MV-4-11 (cell line): ENCODE results near the gene NEDD4.
"Not testable (repeated sequence)": the region's sequence is repeated elsewhere in the genome, so short reads cannot be mapped to it uniquely, and the experiment has no call there.

ENCODE experiments used
- DNase-seq: peaks from one replicate; lab custom pipeline; 2025; lab: John Stamatoyannopoulos, UW

NEDD4 gene

GRCh38 chr15:55958349-55958748 is 35.1 kb downstream of the NEDD4 start:
- DNase-seq, result no peak

GRCh38 chr15:55954862-55955605 is 38.4 kb downstream of the NEDD4 start:
- DNase-seq, result no peak

GRCh38 chr15:55952501-55953274 is 40.7 kb downstream of the NEDD4 start:
- DNase-seq, result not testable (repeated sequence)

GRCh38 chr15:55944606-55945005 is 48.8 kb downstream of the NEDD4 start:
- DNase-seq, result not testable (repeated sequence)

GRCh38 chr15:55942332-55942731 is 51.1 kb downstream of the NEDD4 start:
- peak; percentile 71 for DNase-seq

GRCh38 chr15:55937040-55937439 is 56.4 kb downstream of the NEDD4 start:
- DNase-seq, result peak; percentile 52

- no peak for DNase-seq
Observed at GRCh38 chr15:55928955-55929354, 64.5 kb downstream of the NEDD4 start.

GRCh38 chr15:55921744-55922143 is 71.7 kb downstream of the NEDD4 start:
- no peak for DNase-seq

- peak; percentile 9 for DNase-seq
Observed at GRCh38 chr15:55917881-55918296, 75.5 kb downstream of the NEDD4 start.

GRCh38 chr15:55916666-55917409 is 76.6 kb downstream of the NEDD4 start:
- DNase-seq, result no peak

- DNase-seq, result no peak
Observed at GRCh38 chr15:55915876-55916567, 77.4 kb downstream of the NEDD4 start.

GRCh38 chr15:55915221-55915620 is 78.2 kb downstream of the NEDD4 start:
- DNase-seq, result no peak

- no peak for DNase-seq
Observed at GRCh38 chr15:55914446-55914845, 79.0 kb downstream of the NEDD4 start.

- DNase-seq, result no peak
Observed at GRCh38 chr15:55912982-55913381, 80.4 kb downstream of the NEDD4 start.

- no peak for DNase-seq
Observed at GRCh38 chr15:55909036-55909811, 84.2 kb downstream of the NEDD4 start.

- no peak for DNase-seq
Observed at GRCh38 chr15:55907797-55908196, 85.6 kb downstream of the NEDD4 start.

- DNase-seq, result no peak
Observed at GRCh38 chr15:55902981-55903380, 90.4 kb downstream of the NEDD4 start.

- DNase-seq, result no peak
Observed at GRCh38 chr15:55900019-55900418, 93.4 kb downstream of the NEDD4 start.

- no peak for DNase-seq
Observed at GRCh38 chr15:55899537-55899936, 93.9 kb downstream of the NEDD4 start.

- DNase-seq, result no peak
Observed at GRCh38 chr15:55897560-55898336, 95.7 kb downstream of the NEDD4 start.
